Activated CD8-positive, alpha-beta memory T cell treated with anti-CD3 and anti-CD28 coated beads, Interleukin-2, amount 50 U/mL, for 48 hours (primary cell): ENCODE results near the gene JUNB.

Source experiments
- DNase-seq: peaks from one replicate; pipeline ENCODE4 v3.0.0-alpha.2; 2020

Gene JUNB

DNA sequence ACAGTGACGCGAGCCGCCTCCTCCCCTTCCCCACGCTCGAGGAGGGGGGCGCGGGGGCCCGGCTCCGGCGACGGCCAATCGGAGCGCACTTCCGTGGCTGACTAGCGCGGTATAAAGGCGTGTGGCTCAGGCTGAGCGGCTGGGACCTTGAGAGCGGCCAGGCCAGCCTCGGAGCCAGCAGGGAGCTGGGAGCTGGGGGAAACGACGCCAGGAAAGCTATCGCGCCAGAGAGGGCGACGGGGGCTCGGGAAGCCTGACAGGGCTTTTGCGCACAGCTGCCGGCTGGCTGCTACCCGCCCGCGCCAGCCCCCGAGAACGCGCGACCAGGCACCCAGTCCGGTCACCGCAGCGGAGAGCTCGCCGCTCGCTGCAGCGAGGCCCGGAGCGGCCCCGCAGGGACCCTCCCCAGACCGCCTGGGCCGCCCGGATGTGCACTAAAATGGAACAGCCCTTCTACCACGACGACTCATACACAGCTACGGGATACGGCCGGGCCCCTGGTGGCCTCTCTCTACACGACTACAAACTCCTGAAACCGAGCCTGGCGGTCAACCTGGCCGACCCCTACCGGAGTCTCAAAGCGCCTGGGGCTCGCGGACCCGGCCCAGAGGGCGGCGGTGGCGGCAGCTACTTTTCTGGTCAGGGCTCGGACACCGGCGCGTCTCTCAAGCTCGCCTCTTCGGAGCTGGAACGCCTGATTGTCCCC lies at the start of gene JUNB:
JUNB (plus strand) TSS at position 142 of the 706 bp plus-strand sequence; CDS start at position 428, 286 bp downstream.
- DNase-seq, result peak; percentile 99

GRCh38 chr19:12745166-12745897 lies 46.0 kb upstream of the JUNB start:
- no peak for DNase-seq

GRCh38 chr19:12748489-12748888 lies 42.8 kb upstream of the JUNB start:
- no peak for DNase-seq

- DNase-seq, result no peak
Measured at GRCh38 chr19:12749938-12750521, 41.3 kb upstream of the JUNB start.

DNA sequence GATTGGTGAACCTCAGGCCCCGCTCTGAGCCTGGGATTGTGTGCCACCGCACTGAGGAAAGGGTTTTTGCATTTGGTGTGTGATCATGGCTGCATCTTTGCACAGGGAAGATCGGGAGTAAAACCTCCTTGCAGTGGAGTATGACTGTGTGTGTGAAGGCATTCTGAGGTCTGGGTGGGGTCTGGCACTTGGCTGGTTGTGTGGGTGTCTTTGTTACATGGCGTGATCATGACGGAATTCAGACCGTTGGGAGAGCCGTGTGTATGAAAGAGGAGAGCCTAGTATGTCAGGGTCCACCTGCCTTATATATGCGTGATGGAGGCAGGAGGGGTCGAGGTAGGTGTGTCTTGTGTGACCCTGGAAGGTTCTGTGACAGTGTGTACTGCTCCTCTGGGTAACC lies 40.4 kb upstream of the JUNB start:
- no peak for DNase-seq

DNA sequence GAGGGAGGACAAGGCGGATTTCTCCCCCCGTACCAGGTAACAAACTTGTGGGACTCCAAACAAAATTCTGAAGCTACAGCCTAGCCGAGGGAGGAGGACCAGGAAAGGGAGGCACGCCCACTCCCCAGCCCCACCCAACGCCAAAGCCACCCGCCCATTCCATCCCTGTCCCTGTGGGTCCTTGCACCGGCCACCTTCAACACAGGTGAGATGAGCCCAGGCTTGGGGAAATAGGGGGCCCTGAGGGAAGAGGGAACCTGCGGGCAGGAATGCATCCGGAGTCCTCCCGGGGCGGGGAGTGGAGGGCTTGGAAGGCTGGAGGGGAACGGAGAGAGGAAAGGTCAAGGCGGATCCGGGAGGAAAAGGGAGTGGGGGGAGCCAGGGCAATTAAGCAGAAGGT lies 39.7 kb upstream of the JUNB start, which contains the start of gene BEST2:
BEST2 (plus strand) TSS at position 157 of the 400 bp plus-strand sequence. CDS start 802 bp downstream, outside the sequence.
- DNase-seq, result no peak

GRCh38 chr19:12752056-12752781 lies 39.1 kb upstream of the JUNB start:
- no peak for DNase-seq

DNA sequence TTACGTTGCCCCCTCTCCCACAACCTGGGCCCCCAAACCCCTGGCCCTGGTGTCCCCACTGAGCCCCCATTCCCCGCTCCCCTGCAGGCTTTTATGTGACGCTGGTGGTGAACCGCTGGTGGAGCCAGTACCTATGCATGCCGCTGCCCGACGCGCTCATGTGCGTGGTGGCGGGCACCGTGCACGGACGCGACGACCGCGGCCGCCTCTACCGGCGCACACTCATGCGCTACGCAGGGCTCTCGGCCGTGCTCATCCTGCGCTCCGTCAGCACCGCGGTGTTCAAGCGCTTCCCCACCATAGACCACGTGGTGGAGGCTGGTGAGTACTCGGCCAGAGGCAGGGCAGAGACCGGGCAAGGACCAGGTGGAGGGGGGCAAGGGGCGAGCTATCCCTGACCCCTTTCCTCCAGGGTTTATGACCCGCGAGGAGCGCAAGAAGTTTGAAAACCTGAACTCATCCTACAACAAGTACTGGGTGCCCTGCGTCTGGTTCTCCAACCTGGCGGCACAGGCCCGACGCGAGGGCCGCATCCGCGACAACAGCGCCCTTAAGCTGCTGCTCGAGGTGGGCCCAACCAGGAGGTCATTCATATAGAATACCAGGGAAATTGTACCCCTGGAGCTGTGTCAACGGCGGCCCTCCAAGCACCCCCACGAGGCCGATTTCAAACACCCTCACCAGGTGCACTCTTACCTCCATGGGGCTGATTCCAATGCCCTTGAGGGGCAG lies 36.7 kb upstream of the JUNB start:
- no peak for DNase-seq

- no peak for DNase-seq
Measured at GRCh38 chr19:12756150-12756883, 35.0 kb upstream of the JUNB start.

- DNase-seq, result peak; percentile 92
Measured at GRCh38 chr19:12757544-12758274, 33.6 kb upstream of the JUNB start.

- no peak for DNase-seq
Measured at GRCh38 chr19:12759686-12760085, 31.6 kb upstream of the JUNB start.

DNA sequence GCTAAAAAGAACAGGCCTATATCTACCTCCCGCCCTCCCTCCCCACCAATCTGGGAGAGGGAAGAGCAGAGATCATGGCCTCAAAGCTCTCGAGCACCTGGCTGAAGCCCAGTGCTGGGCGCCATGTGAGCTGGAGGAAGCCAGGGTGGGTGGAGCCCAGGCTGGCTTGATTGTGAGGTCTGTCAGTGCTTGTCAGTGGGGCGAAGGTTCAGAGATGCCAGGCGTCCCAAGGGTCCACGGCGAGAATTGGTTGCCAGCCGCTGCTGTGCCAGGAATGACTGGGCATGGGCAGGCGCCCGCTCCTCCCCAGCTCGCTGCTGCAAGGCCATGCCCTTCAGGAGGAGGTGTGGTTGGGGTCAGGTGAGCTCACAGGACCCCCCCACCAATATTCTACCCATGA lies 28.2 kb upstream of the JUNB start:
- no peak for DNase-seq

- no peak for DNase-seq
Measured at GRCh38 chr19:12764698-12765097, 26.6 kb upstream of the JUNB start.

DNA sequence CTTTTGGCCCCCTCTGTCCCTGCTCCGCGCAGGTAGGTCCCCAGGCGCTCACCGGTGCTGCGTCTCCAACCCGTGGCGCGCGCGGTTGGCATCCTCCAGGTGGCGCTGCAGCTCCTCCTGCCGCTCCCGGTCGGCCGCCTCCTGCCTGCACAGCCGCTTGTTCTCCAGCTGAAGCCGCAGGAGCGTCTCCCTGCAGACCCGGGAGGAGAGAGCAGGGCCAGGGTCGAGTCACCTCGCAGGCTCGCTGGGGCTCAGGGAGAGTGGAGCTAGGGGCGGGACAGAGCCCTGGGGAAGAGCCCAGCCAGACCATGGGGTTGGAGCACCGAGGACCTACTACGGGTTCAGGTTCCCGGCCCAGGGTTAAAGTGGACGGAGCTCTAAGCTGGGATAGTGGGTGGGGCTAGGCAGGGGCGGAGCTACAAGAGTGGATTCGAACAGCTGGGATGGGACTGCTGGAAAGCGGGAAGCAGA lies 25.2 kb upstream of the JUNB start:
- peak; percentile 89 for DNase-seq

- DNase-seq, result no peak
Measured at GRCh38 chr19:12767150-12767549, 24.1 kb upstream of the JUNB start.

GRCh38 chr19:12767666-12768065 lies 23.6 kb upstream of the JUNB start:
- DNase-seq, result no peak

DNA sequence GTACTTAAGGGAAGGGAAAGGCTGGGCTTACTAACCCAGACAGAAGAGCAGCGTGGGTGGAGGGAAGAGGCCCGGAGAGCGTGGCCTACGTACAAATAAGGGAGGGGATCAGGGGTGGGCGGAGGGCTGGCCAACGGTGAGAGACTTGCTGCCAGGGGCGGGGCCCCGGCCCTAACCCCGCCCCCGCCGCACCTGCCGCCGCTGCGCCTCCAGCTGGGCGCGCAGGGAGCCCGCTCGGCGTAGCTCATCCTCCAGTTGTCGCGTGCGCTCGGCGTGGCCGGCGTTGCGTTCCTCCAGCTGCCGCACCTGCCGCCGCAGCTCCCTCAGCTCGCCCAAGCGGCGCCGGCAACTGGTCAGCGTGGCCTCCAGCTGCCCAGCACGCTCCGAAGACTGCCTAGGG lies 21.6 kb upstream of the JUNB start:
- DNase-seq, result no peak

DNA sequence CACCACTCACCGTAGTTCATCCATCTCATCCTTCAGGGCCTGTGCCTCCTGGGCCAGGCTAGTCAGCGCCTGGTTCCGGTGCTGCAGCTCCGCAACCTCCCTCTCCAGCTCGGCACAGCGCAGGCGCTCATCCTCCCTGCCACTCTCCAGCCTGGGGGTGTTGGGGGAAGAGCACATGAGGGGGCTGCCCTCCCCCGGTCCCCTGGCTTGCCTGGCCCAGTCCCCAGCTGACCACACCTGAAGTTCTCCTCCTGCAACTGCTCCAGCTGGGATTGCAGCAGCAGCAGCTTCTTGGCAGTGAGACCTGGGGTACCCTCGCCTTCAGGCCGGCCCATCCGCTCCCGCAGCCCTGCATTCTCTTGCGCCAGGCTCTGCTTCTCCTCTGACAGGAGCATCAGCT lies 20.4 kb upstream of the JUNB start:
- DNase-seq, result no peak

DNA sequence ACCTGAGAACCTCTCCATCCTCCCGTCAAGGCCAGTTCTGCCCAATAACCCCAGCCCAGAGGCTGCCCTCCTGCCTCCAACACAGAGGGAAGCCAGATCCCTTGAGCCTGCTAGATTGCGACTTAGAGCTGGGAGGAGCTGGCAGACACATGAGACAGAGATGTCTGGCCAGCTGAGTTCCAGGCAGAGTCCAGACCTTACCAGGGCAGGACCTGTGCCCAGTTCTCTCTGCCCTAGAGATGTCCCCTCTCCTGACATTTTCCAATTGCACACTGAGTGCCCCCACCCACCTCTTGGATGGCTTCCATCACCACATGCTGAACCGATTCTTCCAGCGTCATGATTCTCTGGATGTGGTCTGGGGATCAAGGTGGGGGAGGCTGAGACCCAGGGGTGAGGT lies 19.0 kb upstream of the JUNB start:
- DNase-seq, result no peak

DNA sequence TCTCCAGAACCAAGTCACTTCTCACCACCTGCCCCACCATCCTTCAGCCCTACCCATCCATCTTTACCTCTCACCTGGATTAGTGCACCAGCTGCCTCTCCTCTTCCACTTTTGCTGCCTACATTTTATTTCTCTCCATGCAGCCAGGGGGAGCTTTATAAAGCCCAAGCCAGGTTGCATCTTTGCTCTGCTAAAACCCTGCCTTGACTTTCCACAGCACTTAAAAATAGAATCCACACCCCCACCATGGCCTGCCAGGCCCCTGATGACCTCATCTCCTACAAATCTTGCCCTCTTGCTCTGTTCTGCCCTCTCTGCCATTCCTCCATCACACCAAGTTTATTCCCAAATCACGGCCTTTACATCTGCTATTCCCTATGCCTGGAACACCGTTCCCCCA lies 17.7 kb upstream of the JUNB start:
- DNase-seq, result no peak
